Activated naive CD4-positive, alpha-beta T cell treated with anti-CD3 and anti-CD28 coated beads, Interleukin-2, amount 50 U/mL, for 24 hours (primary cell): ENCODE results near the gene TM2D1.
A peak's percentile ranks its signal among the peaks of the same experiment; 100 is the strongest.

Experiments
- H3K27ac Mint-ChIP-seq: one replicate; pipeline ENCODE4 v1.8.0; 2021; ENCODE audit warnings: mild to moderate bottlenecking, mixed read lengths
- H3K27me3 Mint-ChIP-seq: one replicate; pipeline ENCODE4 v1.8.0; 2021; ENCODE audit warnings: mixed read lengths
- H3K36me3 Mint-ChIP-seq: one replicate; pipeline ENCODE4 v1.8.0; 2021; ENCODE audit warnings: mixed read lengths
- H3K4me1 Mint-ChIP-seq: one replicate; pipeline ENCODE4 v1.8.0; 2021; ENCODE audit warnings: mixed read lengths
- H3K4me3 Mint-ChIP-seq: one replicate; pipeline ENCODE4 v1.8.0; 2021; ENCODE audit warnings: mild to moderate bottlenecking, mixed read lengths
- H3K9me3 Mint-ChIP-seq: one replicate; pipeline ENCODE4 v1.8.0; 2021; ENCODE audit warnings: mixed read lengths

TM2D1 gene

DNA sequence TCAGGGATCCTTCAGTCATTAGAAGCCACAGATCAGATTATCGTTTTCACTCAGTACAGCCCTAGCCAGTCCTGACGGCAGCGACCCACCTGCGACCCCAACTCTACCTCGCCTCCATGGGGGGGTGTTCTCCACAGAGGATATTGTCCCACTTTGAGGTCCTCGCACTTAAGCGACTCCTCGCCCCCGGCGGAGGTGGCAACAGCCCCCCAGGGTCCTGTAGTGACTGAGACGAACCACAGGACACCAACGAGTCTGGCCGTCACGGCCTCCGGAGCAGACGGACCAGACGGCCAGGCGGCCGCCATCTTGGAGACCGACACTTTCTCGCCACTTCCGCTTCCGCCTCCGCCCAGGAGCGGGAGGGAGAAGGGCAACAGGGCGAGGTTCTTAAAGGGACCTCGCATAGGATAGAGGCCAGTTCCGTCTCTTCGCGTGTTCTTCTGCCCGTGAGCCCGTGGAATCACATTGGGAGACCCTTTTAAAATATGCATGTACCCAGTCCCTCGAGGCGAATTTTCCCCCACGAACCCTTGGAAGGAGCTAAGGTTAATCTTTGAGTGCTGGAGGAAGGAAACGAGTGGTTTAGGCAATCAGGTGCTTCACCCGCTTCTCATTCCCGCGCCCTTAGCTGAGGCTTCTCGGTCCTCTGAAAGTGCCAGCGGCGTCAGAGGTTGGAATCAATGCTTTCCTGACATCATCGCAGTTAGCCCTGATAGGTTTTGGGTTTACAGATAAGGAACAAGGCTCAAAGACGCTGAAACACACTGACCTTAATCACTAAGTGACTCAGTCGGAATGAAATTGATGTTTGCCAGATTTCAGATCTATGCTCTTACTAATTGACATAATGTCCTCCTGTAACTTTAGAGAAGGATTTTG, at the start of gene TM2D1:
Gene TM2D1 (minus strand): TSS at position 329 of the 882 bp plus-strand sequence. CDS start 21 bp downstream, at position 308.
- Mint-ChIP-seq H3K27ac (peak within 1 kb of the TSS; percentile 94), H3K36me3 (no peaks in the 10 kb centered on the region), H3K4me3 (peak within 1 kb of the TSS; percentile 94), H3K9me3 (no peaks in the 10 kb centered on the region), H3K27me3 (no peaks in the 10 kb centered on the region), H3K4me1 (peaks cover 38% of the 10 kb centered on the region)

DNA sequence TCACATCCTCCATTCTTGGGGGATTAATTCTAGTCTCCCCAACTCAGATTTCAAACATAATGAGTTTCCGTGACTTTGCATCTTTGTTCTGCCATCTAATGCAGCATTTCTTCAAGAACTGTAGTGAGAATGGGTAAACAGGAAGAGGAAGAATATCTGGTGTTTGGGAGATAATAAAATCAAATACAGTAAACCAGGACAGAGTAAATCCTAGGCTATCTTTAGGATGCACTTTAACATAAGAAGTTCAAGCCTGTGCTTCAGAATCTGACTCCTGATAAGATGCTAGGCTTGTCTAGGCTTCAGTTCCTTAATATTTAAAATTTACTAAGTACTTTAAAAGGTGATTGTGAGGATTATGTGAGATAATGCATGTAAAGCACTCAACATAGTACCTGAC, 45.2 kb upstream of the TM2D1 start:
- Mint-ChIP-seq H3K36me3 (peaks cover 7% of the 10 kb centered on the region), H3K4me3 (no peak overlapping the region), H3K4me1 (peaks cover 4% of the 10 kb centered on the region), H3K9me3 (no peaks in the 10 kb centered on the region), H3K27ac (no peak overlapping the region), H3K27me3 (no peaks in the 10 kb centered on the region)

DNA sequence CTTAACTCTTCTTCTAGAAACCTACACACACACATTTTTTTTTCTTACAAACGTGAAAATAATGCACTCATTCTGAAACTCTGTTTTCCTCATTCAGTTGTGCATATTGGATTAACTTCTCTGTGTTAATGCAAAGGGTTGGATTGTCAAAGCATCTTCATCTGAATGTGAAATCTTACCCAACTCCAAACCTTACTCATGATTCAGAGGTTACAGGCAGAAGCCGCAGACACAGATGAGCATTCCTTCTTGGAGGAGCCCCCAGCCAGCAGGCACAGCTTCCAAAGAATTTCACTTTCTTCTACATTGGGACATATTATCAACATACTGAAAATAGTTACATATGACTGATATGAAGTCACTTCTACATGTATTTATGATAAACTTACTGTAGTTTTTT, 33.0 kb upstream of the TM2D1 start:
- no peak overlapping the region for H3K27ac Mint-ChIP-seq
- H3K9me3 Mint-ChIP-seq: no peaks in the 10 kb centered on the region
- H3K4me3 Mint-ChIP-seq: no peak overlapping the region
- H3K27me3 Mint-ChIP-seq: no peaks in the 10 kb centered on the region
- peaks cover 3% of the 10 kb centered on the region for H3K36me3 Mint-ChIP-seq
- no peaks in the 10 kb centered on the region for H3K4me1 Mint-ChIP-seq

DNA sequence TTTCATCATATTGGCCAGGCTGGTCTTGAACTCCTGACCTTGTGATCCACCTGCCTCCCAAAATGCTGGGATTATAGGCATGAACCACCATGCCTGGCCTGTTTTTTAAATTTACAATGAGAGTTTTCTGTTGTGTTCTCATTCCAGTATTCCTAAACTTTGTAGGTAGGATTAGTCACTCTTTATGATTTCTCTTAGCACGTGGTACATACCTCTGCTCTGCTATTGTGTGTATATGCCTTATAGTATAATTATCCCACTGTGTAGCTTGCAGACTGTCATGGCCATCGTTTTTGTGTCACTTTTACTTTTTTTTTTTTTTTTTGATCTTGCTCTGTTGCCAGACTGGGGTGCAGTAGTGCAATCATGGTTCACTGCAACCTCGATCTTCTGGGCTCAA, 31.8 kb upstream of the TM2D1 start:
- no peak overlapping the region for H3K27ac Mint-ChIP-seq

DNA sequence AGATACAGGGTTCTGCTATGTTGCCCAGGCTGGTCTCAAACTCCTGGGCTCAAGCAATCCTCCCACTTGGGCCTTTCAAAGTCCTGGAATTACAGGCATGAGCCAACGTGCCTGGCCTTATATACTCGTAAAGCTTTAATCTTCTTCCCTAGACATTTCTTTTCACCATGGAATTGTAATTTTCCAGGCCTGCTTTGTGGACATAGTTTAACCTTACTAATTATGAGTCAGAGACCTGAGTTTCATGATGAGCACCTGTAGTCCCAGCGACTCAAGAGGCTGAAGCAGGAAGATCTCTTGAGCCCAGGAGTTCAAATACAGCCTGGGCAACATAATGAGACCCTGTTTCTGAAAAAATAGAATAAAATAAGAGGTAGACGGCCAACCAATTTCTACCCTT, 29.6 kb upstream of the TM2D1 start:
- Mint-ChIP-seq H3K36me3 (peaks cover 3% of the 10 kb centered on the region), H3K27me3 (no peaks in the 10 kb centered on the region), H3K9me3 (no peaks in the 10 kb centered on the region), H3K4me3 (no peak overlapping the region), H3K4me1 (no peaks in the 10 kb centered on the region), H3K27ac (no peak overlapping the region)

More for the DNA sequence above, 31.8 kb upstream of the TM2D1 start:
- no peaks in the 10 kb centered on the region for H3K9me3 Mint-ChIP-seq
- H3K36me3 Mint-ChIP-seq: peaks cover 3% of the 10 kb centered on the region
- H3K4me3 Mint-ChIP-seq: no peak overlapping the region
- no peaks in the 10 kb centered on the region for H3K27me3 Mint-ChIP-seq
- H3K4me1 Mint-ChIP-seq: no peaks in the 10 kb centered on the region

DNA sequence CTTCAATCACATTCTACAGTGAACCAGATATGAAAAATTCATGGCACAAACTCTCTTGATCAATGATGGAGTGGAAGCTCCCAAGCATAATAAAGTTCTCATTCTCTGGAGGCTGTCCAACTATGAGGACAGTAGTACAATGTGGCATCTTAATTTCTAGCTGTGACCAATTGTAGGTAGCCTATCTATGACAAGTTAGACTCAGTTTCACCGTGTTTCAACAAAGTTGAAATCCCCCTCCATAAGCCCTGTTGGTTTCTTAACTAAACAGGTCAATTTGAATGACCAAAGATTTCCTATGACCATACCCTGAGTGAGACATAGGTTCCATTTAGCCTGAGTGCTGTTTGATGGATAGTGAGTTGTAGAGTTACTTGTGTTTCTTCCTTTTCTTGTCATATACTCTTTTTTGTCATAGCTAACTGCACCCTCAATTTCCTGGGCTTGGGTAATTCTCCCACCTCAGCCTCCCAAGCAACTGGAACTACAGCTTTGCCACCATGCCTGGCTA, 29.1 kb upstream of the TM2D1 start:
- no peaks in the 10 kb centered on the region for H3K4me1 Mint-ChIP-seq
- H3K36me3 Mint-ChIP-seq: peaks cover 3% of the 10 kb centered on the region
- no peaks in the 10 kb centered on the region for H3K27me3 Mint-ChIP-seq
- no peaks in the 10 kb centered on the region for H3K9me3 Mint-ChIP-seq
- H3K4me3 Mint-ChIP-seq: no peak overlapping the region
- H3K27ac Mint-ChIP-seq: no peak overlapping the region

DNA sequence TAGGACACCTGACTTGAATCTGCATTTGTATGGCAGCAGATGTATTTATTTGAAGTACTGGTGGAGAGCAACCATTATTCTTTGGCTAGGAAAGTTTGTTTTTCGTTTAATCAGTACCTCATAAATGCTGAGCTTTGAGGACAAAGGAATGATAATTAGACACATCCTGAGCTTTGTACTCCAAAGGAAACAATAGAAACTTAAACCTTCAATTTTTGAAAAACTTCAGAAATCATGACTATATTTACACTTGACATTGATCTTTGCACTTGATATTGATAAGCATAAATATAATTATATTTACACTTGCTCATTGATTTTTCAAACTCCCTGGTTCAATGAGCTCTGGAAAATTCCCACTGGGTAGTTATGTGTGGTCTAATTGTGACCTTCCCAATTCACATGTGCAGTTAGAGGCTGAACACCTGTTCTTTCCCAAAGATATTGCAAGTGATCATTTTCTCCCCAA, 28.0 kb upstream of the TM2D1 start:
- Mint-ChIP-seq H3K36me3 (peaks cover 3% of the 10 kb centered on the region), H3K27me3 (no peaks in the 10 kb centered on the region), H3K4me3 (no peak overlapping the region), H3K9me3 (no peaks in the 10 kb centered on the region), H3K27ac (no peak overlapping the region), H3K4me1 (no peaks in the 10 kb centered on the region)

DNA sequence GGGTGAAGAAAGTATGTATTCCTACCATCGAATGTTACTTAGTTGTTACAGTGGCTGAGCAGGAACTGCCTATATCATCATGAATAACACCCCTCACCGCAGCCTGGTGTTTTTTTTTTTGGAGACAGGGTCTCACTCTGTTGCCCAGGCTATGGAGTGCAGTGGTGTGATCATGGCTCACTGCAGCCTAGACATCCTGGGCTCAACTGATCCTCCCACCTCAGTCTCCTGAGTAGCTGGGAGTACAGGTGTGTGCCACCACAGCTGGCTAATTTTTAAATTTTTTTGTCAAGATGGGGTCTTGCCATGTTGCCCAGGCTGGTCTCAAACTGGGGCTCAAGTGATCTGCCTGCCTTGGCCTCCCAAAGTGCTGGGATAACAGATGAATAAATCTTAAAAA, 24.6 kb upstream of the TM2D1 start:
- no peaks in the 10 kb centered on the region for H3K9me3 Mint-ChIP-seq
- no peaks in the 10 kb centered on the region for H3K36me3 Mint-ChIP-seq
- no peak overlapping the region for H3K27ac Mint-ChIP-seq
- H3K4me1 Mint-ChIP-seq: peaks cover 16% of the 10 kb centered on the region
- no peaks in the 10 kb centered on the region for H3K27me3 Mint-ChIP-seq
- no peak overlapping the region for H3K4me3 Mint-ChIP-seq

DNA sequence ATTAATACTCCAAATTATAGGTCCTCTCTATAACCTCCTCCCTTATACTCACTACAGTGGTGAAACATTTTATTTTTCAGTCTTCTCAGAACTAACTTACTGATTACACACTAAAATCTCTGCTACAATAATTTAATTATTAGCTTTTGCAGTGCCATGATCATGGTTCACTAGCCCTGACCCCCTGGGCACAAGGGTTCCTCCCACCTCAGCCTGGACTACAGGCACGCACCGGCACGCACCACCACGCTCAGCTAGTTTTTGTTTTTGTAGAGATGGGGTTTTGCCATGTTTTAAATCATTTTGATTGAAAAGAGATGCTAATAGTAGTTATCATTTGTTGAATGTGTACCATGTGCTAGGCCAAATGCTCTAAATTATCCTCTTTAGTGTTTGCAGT, 23.6 kb upstream of the TM2D1 start:
- H3K4me1 Mint-ChIP-seq: peaks cover 21% of the 10 kb centered on the region
- no peak overlapping the region for H3K27ac Mint-ChIP-seq
- no peaks in the 10 kb centered on the region for H3K9me3 Mint-ChIP-seq
- no peaks in the 10 kb centered on the region for H3K27me3 Mint-ChIP-seq
- no peak overlapping the region for H3K4me3 Mint-ChIP-seq
- no peaks in the 10 kb centered on the region for H3K36me3 Mint-ChIP-seq

DNA sequence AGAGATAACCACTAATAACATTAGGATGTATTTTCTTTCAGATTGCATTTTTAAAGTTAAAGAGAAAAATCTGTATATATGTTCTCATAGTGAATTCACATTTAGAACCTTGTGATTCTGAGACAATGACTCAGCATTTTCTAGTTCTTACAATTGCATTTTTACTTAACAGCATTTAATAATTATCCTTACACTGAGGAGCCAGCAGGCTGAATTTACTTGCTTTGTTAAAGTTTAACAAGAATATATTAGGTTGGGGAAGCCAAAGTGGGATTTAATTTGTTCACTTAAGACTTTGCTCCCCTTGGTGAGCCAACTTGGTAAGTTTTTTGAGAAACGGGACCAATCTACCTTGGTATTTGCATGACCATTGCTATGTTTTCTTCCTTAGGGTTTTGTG, 21.9 kb upstream of the TM2D1 start:
- H3K4me3 Mint-ChIP-seq: no peak overlapping the region

DNA sequence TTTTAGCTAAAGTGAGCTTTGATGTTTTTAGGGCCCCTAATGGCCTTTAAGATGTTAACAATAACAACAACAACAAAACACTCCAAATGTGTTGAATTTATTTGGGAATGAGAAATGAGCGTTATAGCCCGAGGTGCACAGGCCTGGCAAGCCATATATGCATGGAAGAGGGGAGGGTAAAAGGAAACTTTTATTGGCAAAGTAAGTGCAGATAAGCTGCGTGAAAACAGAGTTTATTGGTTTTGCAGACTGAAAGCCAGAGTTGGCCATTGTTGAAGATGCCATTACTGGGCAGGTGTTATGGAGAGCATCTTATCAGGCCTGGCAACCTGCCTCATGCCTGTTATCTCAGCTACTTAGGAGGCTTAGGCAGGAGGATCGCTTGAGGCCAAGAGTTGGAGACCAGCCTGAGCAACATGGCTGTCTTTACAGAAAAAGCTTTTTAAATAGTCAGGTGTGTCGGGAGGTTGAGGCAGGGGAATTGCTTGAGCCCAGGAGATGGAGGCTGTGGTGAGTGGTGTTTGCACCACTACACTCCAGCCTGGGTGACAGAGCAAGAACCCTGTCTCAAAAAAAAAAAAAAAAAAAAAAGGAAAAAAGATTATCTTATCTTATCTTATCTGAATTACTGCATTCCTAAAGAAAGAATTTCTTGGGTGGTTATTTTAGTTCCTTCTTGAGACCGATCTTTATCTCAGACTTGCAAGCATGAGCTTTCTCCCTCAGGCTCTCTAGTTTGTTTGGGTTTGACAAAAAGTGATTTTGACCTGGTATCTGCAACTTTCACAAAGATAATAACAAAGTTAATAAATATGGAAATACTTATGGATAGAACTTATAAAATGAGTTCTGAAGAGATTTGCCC, 19.0 kb upstream of the TM2D1 start:
- Mint-ChIP-seq H3K36me3 (no peaks in the 10 kb centered on the region), H3K4me3 (peak overlapping the region; percentile 23), H3K27me3 (no peaks in the 10 kb centered on the region), H3K4me1 (peaks cover 38% of the 10 kb centered on the region), H3K27ac (peak overlapping the region; percentile 81), H3K9me3 (no peaks in the 10 kb centered on the region)

More for the DNA sequence above, 21.9 kb upstream of the TM2D1 start:
- no peaks in the 10 kb centered on the region for H3K9me3 Mint-ChIP-seq
- no peaks in the 10 kb centered on the region for H3K27me3 Mint-ChIP-seq
- no peaks in the 10 kb centered on the region for H3K36me3 Mint-ChIP-seq
- H3K27ac Mint-ChIP-seq: peak overlapping the region; percentile 44
- peaks cover 28% of the 10 kb centered on the region for H3K4me1 Mint-ChIP-seq

DNA sequence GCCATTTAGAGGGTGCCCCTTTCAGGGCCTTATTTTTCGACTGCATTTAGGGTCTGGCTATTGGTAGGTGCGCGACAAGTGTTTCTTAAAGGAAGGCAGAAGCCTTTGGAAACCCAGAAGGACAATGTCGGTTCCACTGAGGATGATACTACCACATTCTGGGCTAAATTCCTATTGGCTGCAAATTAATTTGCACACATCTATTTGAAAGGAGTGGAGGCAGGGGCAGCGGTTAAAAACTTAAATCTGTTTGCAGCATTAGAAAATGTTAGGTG, 18.4 kb upstream of the TM2D1 start:
- peak overlapping the region; percentile 75 for H3K4me3 Mint-ChIP-seq
- H3K9me3 Mint-ChIP-seq: no peaks in the 10 kb centered on the region
- no peaks in the 10 kb centered on the region for H3K27me3 Mint-ChIP-seq
- peaks cover 38% of the 10 kb centered on the region for H3K4me1 Mint-ChIP-seq
- H3K27ac Mint-ChIP-seq: peak overlapping the region; percentile 81
- no peaks in the 10 kb centered on the region for H3K36me3 Mint-ChIP-seq

DNA sequence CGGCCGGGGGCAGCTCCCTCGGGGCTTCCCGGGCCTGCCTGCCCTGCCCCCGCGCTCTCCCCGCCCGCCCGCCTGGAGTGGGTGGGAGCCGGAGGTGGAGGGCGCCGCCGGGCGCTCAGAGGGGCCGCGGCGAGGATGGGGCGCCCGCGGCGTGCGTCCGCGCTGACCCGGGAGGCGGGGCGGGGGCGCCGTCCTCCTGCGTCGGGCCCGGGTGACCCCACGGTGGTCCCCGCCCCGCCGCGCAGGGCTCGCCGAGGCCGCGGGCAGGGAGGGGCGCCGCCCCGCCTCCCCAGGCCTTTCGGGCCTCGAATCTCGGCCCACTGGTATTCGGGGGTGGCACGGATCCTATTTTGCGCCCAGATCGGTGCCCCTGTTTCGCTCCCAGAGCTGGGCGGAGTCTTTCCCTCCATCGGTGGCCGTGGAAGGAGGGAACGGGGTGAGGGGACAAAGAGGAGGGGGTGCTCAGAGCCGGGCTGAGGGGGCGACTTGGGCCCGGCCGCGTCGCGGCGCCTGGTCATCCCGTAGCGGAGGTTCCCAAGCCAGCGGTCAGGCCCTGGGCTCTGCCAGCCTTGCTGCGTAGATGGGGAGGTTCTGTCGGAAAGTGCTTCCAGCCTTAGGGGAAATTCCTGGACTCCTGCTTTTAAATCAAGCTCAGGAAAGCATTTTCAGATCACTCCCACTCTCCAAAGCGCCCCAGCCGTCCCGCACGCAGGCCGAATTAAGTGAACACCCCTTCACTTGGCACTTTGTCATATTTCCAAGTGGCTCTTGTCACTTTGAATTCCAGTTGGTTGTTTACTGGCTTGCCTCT, 17.9 kb upstream of the TM2D1 start:
- Mint-ChIP-seq H3K36me3 (no peaks in the 10 kb centered on the region), H3K27me3 (no peaks in the 10 kb centered on the region), H3K4me1 (peaks cover 38% of the 10 kb centered on the region), H3K27ac (peak overlapping the region; percentile 81), H3K4me3 (peak overlapping the region; percentile 75), H3K9me3 (no peaks in the 10 kb centered on the region)

DNA sequence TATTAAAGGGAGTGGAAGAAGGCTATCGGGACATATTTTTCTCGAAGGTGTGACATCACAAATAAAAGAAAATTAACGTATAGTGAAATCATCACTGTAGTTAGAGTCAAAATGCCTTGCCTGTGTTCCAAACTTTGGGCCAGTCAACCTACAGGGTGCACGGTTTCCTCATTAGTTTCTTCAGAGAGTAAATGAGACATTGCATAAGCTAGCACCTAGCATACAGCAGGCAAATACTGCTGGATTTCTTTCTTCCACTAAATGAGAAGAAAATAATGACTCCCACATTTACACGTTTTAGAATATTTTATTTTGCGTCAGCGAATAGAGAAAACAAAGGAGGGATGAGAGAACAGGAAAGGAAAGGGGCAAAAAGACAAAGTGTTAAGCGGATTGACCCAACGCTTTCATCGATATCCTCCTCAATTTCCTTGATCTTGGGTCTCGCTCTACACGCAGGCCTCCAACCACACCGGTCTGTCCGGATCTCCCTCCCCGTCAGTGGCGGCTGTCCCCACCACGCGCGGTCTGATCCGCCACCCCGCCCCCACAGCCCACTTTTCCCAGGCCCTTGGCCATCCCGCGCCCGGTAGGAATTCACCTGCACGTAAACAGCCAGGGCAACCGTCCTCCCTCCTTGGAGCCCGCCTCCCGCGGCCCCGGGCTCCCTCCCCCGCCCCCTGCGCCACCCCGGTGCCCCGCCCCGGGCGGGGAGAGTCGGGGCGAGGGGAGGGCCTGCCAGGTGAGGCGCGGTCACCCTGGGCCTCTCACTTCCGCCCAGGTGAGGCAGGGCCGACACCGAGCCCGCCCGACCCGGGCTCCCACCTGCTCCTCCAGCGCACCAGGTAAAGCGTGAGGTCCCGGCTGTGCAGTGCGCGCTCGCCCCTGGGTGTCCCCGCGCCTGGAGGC, 17.0 kb upstream of the TM2D1 start, which contains the start of gene PATJ:
Gene PATJ (plus strand): TSS at position 770 of the 909 bp plus-strand sequence. CDS start 20,413 bp downstream, outside the sequence.
- Mint-ChIP-seq H3K9me3 (no peaks in the 10 kb centered on the region), H3K4me1 (peaks cover 32% of the 10 kb centered on the region), H3K27ac (peak within 1 kb of the TSS; percentile 91), H3K27me3 (no peaks in the 10 kb centered on the region), H3K4me3 (peak within 1 kb of the TSS; percentile 93), H3K36me3 (no peaks in the 10 kb centered on the region)
